Measurements from ENCODE around the gene SYNM.

Gene SYNM

DNA sequence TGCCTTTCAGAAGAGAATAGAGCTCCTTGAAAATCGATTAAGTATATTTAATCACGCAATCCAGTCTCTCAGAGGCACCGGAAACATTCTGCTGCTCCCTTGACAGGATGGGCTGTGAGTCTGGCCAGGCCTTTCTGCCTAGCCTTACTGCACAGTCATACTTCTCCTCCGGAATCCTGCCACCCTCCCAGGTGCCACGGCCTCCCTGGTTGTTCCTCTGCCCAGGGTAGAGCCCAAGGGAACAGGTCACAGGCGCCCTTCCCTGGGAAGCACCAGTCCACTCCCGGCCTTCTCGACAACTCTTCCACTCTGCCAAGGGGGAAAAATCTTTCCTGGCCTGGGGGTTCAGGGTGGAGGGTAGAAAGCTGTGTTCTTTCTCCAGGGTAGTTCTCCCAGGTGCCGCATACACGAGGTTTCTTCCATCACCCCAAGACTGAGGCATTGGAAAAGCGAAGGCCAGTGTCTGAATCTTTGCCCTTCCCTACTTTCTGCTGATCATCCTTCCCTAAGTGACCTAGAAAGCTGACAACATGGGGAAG lies 17.4 kb upstream of the SYNM start:
- TF ChIP-seq, protein P1, sequence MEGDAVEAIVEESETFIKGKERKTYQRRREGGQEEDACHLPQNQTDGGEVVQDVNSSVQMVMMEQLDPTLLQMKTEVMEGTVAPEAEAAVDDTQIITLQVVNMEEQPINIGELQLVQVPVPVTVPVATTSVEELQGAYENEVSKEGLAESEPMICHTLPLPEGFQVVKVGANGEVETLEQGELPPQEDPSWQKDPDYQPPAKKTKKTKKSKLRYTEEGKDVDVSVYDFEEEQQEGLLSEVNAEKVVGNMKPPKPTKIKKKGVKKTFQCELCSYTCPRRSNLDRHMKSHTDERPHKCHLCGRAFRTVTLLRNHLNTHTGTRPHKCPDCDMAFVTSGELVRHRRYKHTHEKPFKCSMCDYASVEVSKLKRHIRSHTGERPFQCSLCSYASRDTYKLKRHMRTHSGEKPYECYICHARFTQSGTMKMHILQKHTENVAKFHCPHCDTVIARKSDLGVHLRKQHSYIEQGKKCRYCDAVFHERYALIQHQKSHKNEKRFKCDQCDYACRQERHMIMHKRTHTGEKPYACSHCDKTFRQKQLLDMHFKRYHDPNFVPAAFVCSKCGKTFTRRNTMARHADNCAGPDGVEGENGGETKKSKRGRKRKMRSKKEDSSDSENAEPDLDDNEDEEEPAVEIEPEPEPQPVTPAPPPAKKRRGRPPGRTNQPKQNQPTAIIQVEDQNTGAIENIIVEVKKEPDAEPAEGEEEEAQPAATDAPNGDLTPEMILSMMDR (IDR thresholded peaks at IDR 0.05; ENCODE audit: low read length, missing control alignments), result no peak
- H3K4me3 ChIP-seq (replicated peaks; ENCODE audit: low read depth, low read length), result no peak overlapping the region
- no peak for DNase-seq (ENCODE audit: low read depth)

DNA sequence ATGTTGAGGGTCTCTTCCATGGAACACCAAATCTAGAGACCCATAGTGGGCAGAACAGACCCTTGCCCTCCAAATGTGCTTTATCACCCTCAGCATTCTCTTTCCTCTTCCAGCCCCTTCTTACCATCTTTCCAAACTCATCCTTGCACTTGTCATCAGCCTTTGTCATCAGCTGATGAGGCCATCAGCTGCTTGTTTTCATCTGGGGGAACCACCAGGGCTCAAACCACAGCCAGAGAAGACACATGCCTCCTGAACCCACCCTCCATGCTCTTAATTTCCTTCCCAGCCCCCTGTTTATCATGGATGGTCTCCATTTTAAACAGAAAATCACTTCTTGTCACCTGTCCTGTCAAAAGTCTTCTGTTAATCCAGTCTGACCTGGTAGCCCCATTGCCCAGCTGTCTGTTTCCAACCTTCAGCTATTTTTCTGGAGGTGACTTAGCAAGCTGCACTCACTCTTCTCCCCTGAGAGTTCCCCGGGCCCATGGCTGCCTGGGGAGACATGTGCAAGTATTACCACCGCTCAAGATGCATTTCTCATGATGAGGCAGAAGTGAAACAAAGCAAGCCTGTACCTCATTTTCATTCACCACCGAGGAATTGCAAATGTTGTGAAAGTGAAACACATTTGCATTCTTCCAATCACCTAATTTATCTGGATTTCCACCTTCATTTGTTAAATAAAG lies 14.7 kb upstream of the SYNM start:
- H3K4me3 ChIP-seq (replicated peaks; ENCODE audit: low read depth, low read length), result no peak overlapping the region
- TF ChIP-seq, protein P1 (IDR thresholded peaks at IDR 0.05; ENCODE audit: low read length, missing control alignments), result no peak
- DNase-seq (ENCODE audit: low read depth), result no peak

DNA sequence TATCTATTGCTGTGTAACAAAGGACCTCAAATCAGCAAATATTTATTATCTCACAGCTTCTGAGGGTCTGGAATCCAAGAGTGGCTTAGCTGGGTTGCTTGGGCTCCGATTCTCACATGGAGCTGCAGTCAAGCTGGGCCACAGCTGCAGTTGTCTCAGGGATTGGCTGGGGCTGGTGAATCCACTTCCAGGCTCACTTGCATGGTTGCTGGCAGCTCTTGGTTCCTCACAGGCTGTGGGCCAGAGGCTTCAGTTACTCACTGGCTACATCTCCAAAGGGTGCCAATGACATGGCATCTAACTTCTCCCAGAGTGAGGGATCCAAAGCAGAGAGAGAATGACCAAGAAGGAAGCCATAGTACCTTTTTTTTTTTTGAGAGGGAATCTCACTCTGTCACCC lies 13.9 kb upstream of the SYNM start:
- no peak overlapping the region for H3K4me3 ChIP-seq (replicated peaks; ENCODE audit: low read depth, low read length)
- DNase-seq (ENCODE audit: low read depth), result no peak
- TF ChIP-seq, protein P1 (IDR thresholded peaks at IDR 0.05; ENCODE audit: low read length, missing control alignments), result no peak

DNA sequence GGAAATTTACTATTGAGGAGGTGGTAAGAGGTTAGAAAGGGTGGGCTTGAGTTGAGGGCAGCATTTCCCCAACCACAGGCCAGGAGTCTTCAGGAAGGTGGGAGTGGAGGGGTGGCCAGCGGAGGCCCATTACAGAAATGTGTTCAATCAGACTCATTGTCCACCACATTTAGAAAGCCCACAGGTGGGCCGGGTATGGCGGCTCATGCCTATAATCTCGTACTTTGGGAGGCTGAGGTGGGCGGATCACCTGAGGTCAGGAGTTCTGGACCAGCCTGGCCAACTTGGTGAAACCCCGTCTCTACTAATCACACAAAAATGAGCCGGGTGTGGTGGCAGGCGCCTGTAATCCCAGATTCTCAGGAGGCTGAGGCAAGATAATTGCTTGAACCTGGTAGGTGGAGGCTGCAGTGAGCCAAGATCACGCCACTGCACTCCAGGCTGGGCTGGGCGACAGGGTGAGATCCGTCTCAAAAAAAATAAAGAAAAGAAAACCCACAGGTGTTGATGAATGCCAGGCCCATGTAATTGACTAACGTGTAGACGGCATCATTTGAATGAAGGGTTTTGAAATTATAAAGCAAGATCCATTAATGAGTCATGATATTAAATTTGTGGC lies 12.2 kb upstream of the SYNM start:
- H3K4me3 ChIP-seq (replicated peaks; ENCODE audit: low read depth, low read length), result no peak overlapping the region
- no peak for DNase-seq (ENCODE audit: low read depth)
- TF ChIP-seq, protein P1 (IDR thresholded peaks at IDR 0.05; ENCODE audit: low read length, missing control alignments), result no peak

DNA sequence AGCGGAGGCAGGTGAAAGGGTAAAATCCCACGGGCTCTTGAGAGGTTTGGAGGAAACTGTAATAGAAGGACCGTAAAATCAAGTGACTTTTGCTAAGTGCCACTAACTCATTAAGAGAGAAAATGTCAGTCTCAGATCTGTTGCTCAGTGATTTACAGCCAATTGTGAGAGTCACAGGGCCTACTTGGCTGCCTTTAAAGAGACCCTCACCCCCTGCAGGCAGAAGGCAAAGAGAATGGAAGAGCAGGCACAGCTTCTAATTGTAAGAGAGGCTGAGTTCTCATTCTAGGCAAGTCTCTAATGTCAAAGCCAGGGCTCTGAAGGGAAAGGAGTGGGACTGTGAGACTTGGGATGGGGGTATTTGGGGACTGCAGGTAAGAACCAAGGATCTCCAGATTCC lies 9.3 kb upstream of the SYNM start:
- TF ChIP-seq, protein P1 (IDR thresholded peaks at IDR 0.05; ENCODE audit: low read length, missing control alignments), result no peak
- H3K4me3 ChIP-seq (replicated peaks; ENCODE audit: low read depth, low read length), result no peak overlapping the region
- no peak for DNase-seq (ENCODE audit: low read depth)

DNA sequence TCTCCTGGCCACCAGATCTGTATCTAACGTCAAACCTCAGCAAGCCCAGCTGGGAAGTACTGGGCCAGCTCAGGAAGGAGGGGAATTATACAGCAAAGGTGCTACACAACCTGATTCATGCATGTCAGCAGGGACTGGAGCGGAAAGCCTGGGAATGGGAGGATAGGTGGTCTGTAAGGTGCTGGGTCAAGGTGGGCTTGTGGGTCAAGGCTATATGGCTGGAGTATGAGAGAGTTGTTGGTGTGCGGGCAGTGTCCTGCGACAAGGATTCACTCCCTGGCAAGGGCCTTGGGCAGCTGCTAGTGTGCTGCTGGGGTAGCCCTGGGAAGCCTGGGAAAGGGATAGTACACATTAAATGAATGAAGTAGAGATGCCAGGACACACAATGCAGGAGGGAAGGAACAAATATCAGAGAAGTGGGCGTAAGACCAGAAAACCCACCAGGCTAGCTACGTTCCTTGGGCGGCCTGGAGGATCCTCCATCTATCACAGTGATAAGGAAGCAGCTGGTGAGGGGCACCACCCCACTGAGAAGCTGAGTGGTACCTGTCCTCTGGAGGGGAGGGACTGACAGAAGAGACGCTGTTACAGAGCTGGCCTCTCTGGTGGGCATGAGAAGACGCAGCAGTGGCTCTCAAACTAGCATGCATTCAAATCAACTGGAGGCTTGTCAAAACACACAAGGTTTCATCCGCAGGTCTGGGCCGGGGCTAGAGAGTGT lies 8.5 kb upstream of the SYNM start:
- no peak overlapping the region for H3K4me3 ChIP-seq (replicated peaks; ENCODE audit: low read depth, low read length)
- TF ChIP-seq, protein P1 (IDR thresholded peaks at IDR 0.05; ENCODE audit: low read length, missing control alignments), result no peak
- no peak for DNase-seq (ENCODE audit: low read depth)
